Measurements from ENCODE around the gene R3HDM2.

The R3HDM2 gene

DNA sequence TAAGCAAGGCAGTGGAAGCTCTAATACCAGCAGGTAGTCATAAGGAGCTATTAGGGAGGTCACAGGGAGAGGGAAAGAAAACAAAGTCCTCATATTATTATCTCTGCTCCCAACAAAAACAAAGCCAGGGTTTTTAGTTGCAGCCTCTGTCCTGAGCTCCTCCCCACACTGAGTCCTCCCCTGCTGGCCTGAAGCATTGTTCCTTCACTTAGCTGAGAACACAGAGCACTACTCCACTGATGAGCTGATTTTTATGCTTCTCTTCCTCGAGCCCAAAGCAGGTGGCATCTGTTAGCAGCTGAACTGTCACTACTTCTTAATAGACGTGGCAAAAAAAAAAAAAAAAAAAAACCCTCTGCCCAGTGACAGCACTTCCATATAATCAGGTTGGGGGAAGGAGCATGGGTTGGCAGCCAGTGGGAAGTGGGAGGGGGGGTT is 169.4 kb downstream of the R3HDM2 start:
- no peak for DNase-seq

- no peak for DNase-seq
Measured at GRCh38 chr12:57260366-57260765, 170.5 kb downstream of the R3HDM2 start.

GRCh38 chr12:57258977-57259970 is 171.6 kb downstream of the R3HDM2 start:
- no peak for DNase-seq

DNA sequence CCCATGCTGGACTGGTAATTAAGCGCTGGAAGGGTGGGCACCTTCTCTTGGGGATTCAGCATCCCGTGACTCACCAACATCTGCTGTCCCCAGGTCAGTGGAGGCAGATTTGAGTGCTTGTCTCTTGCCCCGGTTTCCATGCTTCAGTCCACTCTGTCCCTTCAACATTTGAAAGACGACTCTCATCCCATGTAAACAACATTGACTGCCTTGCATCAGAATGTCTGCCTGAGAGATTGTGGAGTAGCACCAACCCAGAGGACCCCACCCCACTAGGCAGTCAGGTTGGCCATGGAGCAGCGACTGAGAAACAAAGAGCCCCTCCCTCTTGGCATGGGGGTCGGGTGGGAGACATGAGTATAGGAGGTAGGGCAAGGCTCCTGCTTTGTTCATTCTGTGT is 174.9 kb downstream of the R3HDM2 start:
- DNase-seq: no peak

DNA sequence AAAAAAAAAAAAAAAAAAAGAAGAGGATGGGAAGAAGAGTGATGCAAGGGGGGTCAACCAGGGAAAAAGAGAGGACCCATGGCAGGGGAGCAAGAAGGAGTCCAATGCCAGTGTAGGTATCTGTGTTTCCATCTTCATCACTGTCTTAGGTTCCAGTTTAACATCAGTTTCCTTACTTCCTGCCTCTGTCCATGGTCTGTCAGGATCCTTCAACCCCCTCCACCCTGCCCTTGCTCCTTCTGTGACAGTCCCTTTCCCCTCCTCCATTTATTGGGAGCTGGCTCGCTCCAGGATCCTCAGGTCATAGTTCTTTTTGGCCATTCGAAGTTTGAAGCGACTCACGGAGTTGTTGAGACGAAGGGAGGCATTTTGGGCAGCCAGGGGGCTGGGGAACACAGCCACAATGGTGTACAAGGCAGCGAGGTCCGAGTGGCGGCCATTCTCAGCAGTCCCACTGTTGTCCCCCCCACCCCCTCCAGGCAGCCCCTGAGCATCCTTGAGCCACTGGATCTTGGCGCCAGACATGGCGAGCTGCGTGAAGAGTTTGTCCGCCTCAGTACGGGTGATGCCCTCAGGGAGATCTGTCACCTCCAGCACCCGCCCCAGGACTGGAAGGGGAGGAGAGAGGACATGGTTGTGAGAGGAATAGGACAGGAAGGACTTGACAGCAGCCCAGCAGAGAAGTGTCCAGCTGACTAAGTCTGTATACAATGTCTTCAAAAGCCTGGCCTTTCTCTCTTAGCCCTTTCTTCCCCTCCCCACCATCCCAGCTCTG is 176.2 kb downstream of the R3HDM2 start:
- no peak for DNase-seq

- no peak for DNase-seq
Measured at GRCh38 chr12:57250956-57251355, 179.9 kb downstream of the R3HDM2 start, which contains the start of gene STAC3. STAC3 (minus strand) TSS chr12:57251187; CDS start chr12:57249636, 1,551 bp downstream.

- DNase-seq: no peak
Measured at GRCh38 chr12:57250541-57250940, 180.3 kb downstream of the R3HDM2 start.

- no peak for DNase-seq
Measured at GRCh38 chr12:57248934-57249742, 181.7 kb downstream of the R3HDM2 start.

DNA sequence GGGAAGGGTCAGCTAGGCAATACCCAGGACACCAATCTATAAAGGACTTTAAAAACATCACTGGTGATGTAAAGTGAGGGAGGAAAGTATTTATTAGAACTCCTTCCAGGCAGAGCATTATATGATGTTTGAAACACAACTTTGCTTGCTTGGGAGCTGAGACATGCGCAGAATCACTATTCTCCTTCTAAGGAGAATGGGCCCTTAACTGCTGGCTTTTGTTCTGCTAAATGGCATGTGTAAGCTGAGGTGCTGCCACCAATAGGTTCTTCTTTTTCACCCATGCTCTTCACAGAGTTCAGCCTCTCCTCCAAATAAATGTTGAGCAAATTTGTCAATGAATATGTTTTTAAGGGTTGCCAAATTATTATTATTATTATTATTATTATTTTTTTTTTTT is 183.8 kb downstream of the R3HDM2 start:
- DNase-seq: no peak

- no peak for DNase-seq
Measured at GRCh38 chr12:57244312-57244696, 186.5 kb downstream of the R3HDM2 start.

- peak; percentile 39 for DNase-seq
Measured at GRCh38 chr12:57243521-57244311, 187.1 kb downstream of the R3HDM2 start.

- no peak for DNase-seq
Measured at GRCh38 chr12:57242691-57243454, 188.0 kb downstream of the R3HDM2 start.

GRCh38 chr12:57242329-57242690 is 188.5 kb downstream of the R3HDM2 start:
- no peak for DNase-seq

DNA sequence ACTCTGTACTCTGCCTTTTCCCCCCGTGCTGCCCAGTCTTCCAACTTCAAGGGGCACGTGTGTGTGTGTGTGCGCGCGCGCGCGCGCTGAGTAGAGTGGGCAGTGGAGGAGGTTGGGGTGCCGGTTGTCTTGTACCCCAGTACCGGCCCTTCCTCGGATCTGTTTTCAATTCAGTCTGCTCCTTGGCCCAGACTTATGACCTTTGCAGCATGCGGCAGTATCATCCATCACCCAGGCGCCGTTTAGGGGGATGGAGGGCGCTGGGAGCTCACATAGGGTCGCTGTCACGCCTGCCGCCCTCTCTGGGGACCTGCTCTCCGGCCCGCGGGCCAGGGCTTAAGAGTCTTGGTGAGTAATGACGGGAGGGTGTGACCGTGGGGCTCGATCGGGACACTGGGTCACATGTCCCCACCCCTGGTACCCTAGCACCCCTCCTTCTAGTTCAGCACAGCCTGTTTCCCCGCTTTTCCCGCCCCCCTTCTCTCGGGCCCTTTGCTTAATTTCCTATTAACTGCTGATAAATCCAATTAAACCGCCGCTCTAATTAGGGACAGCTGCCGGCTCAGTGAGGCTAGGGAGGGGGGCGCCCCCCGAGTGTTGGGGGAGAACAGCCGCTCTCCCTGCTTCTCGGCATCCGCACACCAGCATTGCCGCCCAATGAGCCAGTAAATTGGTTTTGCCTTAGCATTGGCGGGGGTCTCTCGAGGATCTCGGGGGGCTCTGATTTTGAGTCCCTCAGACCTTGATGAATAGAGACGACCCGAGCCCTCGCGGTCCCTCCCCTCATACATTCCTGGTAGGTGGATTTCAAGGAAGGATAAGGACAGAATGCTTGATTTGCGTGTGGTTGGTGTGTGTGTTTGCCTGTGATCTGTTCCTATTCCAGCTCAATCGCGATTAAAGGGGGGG is 189.2 kb downstream of the R3HDM2 start:
- no peak for DNase-seq

GRCh38 chr12:57240926-57241401 is 189.9 kb downstream of the R3HDM2 start:
- no peak for DNase-seq

GRCh38 chr12:57240066-57240921 is 190.5 kb downstream of the R3HDM2 start:
- no peak for DNase-seq

DNA sequence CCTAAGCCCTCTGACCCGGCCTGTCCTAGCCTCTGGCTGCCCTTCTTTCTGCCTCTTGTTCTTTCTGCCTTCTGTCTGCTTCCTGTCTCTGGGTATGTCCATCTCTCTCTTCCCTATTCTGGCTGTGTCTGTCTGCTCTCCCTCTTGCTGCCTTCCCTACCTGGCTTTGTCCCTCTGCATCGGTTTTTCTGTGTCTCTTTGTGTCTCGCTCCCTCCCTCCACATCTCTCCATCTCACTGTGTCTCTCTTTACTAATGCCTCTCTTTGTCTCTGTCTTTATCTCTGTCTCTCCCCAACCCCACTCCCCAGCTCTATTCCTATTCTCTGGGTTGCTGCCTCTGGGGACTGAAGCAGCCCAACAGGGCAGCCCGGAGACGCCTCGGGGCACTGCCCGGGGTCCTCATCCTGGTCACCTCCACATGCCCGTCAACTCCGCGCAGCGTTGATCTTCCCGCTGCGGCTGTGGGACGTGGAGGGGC is 191.2 kb downstream of the R3HDM2 start:
- DNase-seq: no peak

- DNase-seq: peak; percentile 75
Measured at GRCh38 chr12:57238854-57239554, 191.8 kb downstream of the R3HDM2 start.

All from kidney glomerular epithelial cell (primary cell).